ENCODE measurements around the gene PPP1R2.

GRCh38 chr3:195578565-195578964, 35.4 kb upstream of the PPP1R2 start:
- TF ChIP-seq CTCF (IDR thresholded peaks at IDR 0.05; ENCODE audit: insufficient read depth, low read length) = no peak
- no peak for TF ChIP-seq GABPA (IDR thresholded peaks at IDR 0.05; ENCODE audit: low read depth)
- TF ChIP-seq POLR2AphosphoS5 (IDR thresholded peaks at IDR 0.05; ENCODE audit: low read depth) = no peak
- no peak for TF ChIP-seq REST (IDR thresholded peaks at IDR 0.05; ENCODE audit: insufficient replicate concordance, low read depth)

All from HL-60 (cell line).